Measurements from ENCODE around the gene USP37. TPM values are rescaled to one million over a fixed set of nuclear protein-coding genes. Genes with fewer than 3 reads are reported as not detected.

USP37 gene
- total and polyA plus RNA-seq, 12 donors = 2.5 to 30.7 (median 13.3) TPM

DNA sequence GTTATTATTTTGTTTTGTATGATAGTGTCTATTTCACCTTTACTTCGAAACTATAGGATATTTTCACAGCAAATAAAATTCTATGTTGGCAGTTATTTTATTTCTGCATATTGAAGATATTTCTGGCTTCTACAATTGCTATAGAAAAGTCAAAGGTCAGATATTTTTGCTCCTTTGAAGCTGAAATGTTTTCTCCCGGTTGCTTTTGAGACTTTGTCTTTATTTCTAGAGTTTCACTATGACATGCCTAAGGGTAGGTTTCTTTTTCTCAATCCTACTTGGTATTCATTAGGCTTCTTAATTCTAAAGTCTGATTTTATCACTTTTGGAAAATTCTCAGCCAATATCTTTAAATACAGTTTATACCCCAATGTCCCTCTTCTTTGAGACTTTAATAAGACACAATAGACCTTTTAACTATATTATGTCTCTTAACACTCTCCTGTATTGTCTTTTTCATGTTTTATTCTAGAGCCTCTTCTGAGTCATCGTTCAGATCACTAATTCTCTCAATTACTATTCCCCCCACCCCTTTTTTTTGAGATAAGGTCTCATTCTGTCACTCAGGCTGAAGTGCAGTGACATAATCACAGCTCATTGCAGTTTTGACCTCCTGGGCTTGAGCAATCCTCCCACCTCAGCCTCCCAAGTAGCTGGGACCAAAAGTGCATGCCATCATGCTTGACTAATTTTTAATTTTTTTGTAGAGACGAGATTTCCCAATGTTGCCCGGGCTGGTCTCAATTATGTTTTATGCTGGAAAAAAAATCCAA, 50.5 kb downstream of the USP37 start:
- no peak for DNase-seq
- 85 to 89% (median 87%) methylated on average over 5 of the region's 5 CpGs for WGBS, 4 donors
- H3K4me3 ChIP-seq = no peak overlapping the region
- no peak overlapping the region for H3K27ac ChIP-seq
- H3K9me3 ChIP-seq (replicated peaks in 1 of 3) = no peaks in the 10 kb centered on the region
- H3K4me1 ChIP-seq (replicated peaks in 1 of 2) = no peaks in the 10 kb centered on the region
- H3K36me3 ChIP-seq (replicated peaks in 1 of 2) = no peaks in the 10 kb centered on the region
- intact Hi-C loops (cut with DNase I) = no loop called here
- TF ChIP-seq, protein P1, sequence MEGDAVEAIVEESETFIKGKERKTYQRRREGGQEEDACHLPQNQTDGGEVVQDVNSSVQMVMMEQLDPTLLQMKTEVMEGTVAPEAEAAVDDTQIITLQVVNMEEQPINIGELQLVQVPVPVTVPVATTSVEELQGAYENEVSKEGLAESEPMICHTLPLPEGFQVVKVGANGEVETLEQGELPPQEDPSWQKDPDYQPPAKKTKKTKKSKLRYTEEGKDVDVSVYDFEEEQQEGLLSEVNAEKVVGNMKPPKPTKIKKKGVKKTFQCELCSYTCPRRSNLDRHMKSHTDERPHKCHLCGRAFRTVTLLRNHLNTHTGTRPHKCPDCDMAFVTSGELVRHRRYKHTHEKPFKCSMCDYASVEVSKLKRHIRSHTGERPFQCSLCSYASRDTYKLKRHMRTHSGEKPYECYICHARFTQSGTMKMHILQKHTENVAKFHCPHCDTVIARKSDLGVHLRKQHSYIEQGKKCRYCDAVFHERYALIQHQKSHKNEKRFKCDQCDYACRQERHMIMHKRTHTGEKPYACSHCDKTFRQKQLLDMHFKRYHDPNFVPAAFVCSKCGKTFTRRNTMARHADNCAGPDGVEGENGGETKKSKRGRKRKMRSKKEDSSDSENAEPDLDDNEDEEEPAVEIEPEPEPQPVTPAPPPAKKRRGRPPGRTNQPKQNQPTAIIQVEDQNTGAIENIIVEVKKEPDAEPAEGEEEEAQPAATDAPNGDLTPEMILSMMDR (IDR thresholded peaks at IDR 0.05) = no peak
- TF ChIP-seq POLR2A (IDR thresholded peaks at IDR 0.05) = no peak
- H3K27me3 ChIP-seq = no peaks in the 10 kb centered on the region

DNA sequence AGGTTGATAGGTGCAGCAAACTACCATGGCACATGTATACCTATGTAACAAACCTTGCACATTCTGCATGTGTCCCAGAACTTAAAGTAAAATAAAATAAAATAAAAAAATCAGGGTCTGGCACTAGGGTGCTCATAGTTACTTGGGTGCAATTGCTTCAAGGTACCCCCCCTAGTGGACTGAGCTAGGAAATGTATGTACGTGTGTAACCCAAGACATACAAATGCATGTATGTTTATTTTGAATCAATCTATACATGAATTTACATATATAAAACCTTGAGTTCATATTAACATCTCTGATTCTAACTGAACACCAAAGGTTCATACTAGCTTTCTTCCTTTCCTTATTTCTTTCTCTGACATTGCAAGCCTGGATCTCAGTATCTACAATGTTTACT, 51.5 kb downstream of the USP37 start:
- Histone ChIP-seq H3K4me3 (no peak overlapping the region), H3K4me1 (replicated peaks in 1 of 2) (no peaks in the 10 kb centered on the region), H3K27ac (no peak overlapping the region), H3K36me3 (replicated peaks in 1 of 2) (no peaks in the 10 kb centered on the region), H3K27me3 (no peaks in the 10 kb centered on the region), H3K9me3 (replicated peaks in 1 of 3) (no peaks in the 10 kb centered on the region)
- intact Hi-C loops (cut with DNase I) = no loop called here
- no peak for DNase-seq
- 85 to 100% (median 90%) methylated on average over 1 of the region's 1 CpG for WGBS, 4 donors
- TF ChIP-seq, protein P1 (IDR thresholded peaks at IDR 0.05) = peak in 3 of 6 experiments; percentile 16 to 31 (median 19)
- TF ChIP-seq POLR2A (IDR thresholded peaks at IDR 0.05) = no peak

DNA sequence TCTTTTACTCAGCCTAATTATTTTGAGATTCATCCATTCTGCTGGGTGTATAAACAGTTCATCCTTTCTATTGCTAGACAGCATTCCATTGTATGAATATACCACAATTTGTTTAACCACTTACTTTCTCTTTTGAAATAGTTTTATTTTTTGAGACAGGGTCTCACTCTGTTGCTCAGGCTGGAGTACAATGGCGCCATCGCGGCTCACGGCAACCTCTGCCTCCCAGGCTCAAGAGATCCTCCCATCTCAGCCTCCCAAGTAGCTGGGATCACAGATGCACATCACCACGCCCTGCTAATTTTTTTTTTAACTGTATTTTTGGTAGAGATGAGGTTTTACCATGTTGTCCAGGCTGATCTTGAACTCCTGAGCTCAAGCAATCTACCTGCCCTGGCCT, 54.5 kb downstream of the USP37 start:
- Histone ChIP-seq H3K27me3 (no peaks in the 10 kb centered on the region), H3K9me3 (replicated peaks in 1 of 3) (no peaks in the 10 kb centered on the region), H3K4me1 (replicated peaks in 1 of 2) (no peaks in the 10 kb centered on the region), H3K36me3 (replicated peaks in 1 of 2) (no peaks in the 10 kb centered on the region), H3K27ac (no peak overlapping the region), H3K4me3 (no peak overlapping the region)
- no peak for DNase-seq
- TF ChIP-seq, protein P1 (IDR thresholded peaks at IDR 0.05) = no peak
- intact Hi-C loops (cut with DNase I) = no loop called here
- 95 to 97% (median 96%) methylated on average over 5 of the region's 5 CpGs for WGBS, 4 donors

DNA sequence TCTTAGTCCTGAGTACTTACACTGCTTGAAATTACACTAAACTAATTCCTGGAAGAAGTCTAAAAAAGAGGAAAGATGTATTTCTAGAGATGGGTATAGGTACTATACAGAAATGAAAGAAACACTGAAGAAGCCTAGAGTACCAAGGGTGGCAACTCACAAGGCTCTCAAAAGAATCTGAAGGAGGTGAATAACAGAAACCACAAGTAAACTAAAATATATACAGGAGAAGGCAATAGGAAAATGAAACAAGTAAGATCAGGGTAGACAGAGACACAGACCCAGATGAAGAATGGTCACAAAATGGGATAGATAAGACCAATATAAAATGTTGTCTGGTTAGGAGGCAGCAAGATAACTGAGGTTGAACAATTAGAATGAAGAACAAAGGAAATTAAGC, 59.9 kb downstream of the USP37 start:
- DNase-seq = no peak
- no peaks in the 10 kb centered on the region for H3K27me3 ChIP-seq
- H3K27ac ChIP-seq = no peak overlapping the region
- H3K4me1 ChIP-seq (replicated peaks in 1 of 2) = no peaks in the 10 kb centered on the region
- H3K9me3 ChIP-seq (replicated peaks in 1 of 3) = no peaks in the 10 kb centered on the region
- no peak for TF ChIP-seq POLR2A (IDR thresholded peaks at IDR 0.05)
- TF ChIP-seq, protein P1 (IDR thresholded peaks at IDR 0.05) = no peak
- no peak overlapping the region for H3K4me3 ChIP-seq
- intact Hi-C loops (cut with DNase I) = no loop called here
- H3K36me3 ChIP-seq (replicated peaks in 1 of 2) = no peaks in the 10 kb centered on the region

Data from adrenal gland (tissue), 12 donors.